ENCODE measurements around the gene ERCC1. TPM values are rescaled to one million over a fixed set of nuclear protein-coding genes. Genes with fewer than 3 reads are reported as not detected.

The ERCC1 gene
- 95.3 TPM for total RNA-seq

DNA sequence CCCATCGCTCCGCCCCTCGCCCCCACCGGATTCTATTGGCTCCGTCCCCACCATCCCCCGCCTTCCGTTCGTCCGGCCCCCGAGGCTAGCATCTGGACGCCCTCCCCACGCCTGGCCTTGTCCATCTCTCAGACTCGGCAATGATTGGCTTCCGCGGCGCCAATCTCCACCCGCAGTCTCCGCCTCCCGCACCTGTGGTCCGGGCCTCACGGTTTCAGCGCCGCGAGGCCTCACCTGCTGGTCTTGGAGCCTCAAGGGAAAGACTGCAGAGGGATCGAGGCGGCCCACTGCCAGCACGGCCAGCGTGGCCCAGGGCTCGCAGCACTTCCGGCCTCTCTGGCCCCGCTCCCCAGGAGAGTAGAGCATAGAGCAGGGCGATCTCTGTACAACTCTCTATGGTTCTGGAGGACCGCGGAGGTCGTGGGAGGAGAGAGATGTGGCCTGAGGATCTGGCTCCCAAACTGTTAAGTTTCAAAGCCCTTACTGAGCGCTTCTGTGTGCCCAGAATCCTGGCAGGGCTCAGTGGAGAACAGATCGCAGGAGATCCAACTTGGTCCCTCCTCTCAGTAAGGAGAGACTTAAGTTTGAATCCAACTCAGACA, at the start of gene ERCC1:
Gene ERCC1, minus strand, starts transcription at position 329 of the 602 bp plus-strand sequence. CDS start 543 bp downstream, outside the sequence.
- peak in 2 of 3 donors; percentile 77 to 88 for DNase-seq (ENCODE audit: low read depth in 2 of 3, low spot score in 2 of 3)

DNA sequence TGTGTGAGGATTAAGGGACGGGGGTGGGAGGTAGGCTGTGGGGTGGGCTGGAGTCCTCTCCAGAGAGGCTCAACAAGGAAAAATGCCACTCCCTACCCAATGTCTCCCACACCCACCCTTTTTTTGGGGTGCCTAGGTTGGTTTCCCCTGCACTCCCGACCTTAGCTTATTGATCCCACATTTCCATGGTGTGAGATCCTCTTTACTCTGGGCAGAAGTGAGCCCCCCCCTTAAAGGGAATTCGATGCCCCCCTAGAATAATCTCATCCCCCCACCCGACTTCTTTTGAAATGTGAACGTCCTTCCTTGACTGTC, 49.6 kb upstream of the ERCC1 start:
- no peak for DNase-seq (ENCODE audit: low read depth in 2 of 3, low spot score in 2 of 3)

- peak in 2 of 3 donors; percentile 33 to 50 for DNase-seq (ENCODE audit: low read depth in 2 of 3, low spot score in 2 of 3)
Measured at GRCh38 chr19:45472563-45473366, 49.0 kb upstream of the ERCC1 start.

DNA sequence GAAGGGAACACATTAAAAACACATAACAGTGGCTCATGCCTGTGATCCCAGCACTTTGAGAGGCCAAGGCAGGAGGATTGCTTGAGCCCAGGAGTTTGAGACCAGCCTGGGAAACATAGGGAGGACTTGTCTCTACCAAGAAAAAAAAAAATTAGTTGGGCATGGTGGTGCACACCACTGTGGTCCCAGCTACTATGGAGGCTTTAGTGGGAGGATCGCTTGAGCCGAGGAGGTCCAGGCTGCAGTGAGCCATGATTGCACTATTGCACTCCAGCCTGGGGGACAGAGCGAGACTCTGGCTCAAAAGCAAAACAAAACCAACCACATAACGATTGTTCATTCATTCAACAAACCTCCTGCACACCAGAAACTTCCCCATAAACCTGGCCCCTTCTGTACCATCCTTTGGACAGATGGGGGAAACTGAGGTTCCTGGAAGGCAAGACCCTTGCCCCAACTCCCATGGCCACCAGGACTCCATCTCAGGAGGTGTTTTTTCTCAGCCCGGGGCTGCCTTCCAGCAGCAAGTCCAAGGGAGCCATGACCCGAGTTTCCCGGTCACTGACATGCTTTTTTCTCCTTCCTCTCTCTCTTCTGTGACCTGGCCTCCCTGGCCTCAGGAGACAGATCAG, 48.3 kb upstream of the ERCC1 start:
- DNase-seq (ENCODE audit: low read depth in 2 of 3, low spot score in 2 of 3): peak in 1 of 3 donors; percentile 35

- DNase-seq (ENCODE audit: low read depth in 2 of 3, low spot score in 2 of 3): no peak
Measured at GRCh38 chr19:45471111-45471930, 47.6 kb upstream of the ERCC1 start.

DNA sequence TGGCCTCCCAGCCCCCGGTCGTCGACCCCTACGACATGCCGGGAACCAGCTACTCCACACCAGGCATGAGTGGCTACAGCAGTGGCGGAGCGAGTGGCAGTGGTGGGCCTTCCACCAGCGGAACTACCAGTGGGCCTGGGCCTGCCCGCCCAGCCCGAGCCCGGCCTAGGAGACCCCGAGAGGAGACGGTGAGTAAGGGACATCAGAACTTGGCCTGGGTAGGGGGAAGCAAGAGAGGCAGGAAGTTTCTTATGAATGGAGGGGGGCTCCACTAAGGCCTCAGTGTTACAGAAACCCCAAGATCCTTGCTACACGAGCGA, 47.0 kb upstream of the ERCC1 start:
- no peak for DNase-seq (ENCODE audit: low read depth in 2 of 3, low spot score in 2 of 3)

- peak in 1 of 3 donors; percentile 47 for DNase-seq (ENCODE audit: low read depth in 2 of 3, low spot score in 2 of 3)
Measured at GRCh38 chr19:45469945-45470761, 46.4 kb upstream of the ERCC1 start.

GRCh38 chr19:45469132-45469944, 45.6 kb upstream of the ERCC1 start:
- DNase-seq (ENCODE audit: low read depth in 2 of 3, low spot score in 2 of 3): peak in 2 of 3 donors; percentile 84 to 93

GRCh38 chr19:45468803-45469131, 45.0 kb upstream of the ERCC1 start:
- DNase-seq (ENCODE audit: low read depth in 2 of 3, low spot score in 2 of 3): no peak

- DNase-seq (ENCODE audit: low read depth in 2 of 3, low spot score in 2 of 3): no peak
Measured at GRCh38 chr19:45468159-45468651, 44.5 kb upstream of the ERCC1 start.

- peak; percentile 95 to 98 (median 98) for DNase-seq (ENCODE audit: low read depth in 2 of 3, low spot score in 2 of 3)
Measured at GRCh38 chr19:45467456-45468158, 43.9 kb upstream of the ERCC1 start, which contains the start of gene FOSB. TSS of gene FOSB (plus strand) at chr19:45467996. CDS start at chr19:45468587, 591 bp downstream.

GRCh38 chr19:45467115-45467455, 43.4 kb upstream of the ERCC1 start:
- no peak for DNase-seq (ENCODE audit: low read depth in 2 of 3, low spot score in 2 of 3)

GRCh38 chr19:45464852-45465441, 41.2 kb upstream of the ERCC1 start:
- DNase-seq (ENCODE audit: low read depth in 2 of 3, low spot score in 2 of 3): peak in 1 of 3 donors; percentile 21

DNA sequence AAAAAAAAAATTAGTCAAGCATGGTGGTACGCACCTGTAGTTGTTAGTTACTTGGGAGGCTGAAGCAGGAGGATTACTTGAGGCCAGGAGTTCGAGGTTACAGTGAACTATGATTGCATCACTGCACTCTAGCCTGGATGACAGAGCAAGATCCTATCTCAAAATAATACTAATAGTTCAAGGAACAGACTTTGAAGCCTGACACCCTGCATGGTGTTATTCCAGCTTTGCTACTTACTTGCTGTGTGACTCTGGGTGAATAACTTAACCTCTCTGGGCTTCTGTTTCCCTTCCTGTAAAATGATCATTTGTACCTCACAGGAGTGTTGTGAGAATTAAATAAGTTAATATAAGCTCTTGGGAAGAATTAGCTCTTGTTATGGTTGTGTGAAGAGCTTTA, 40.6 kb upstream of the ERCC1 start:
- DNase-seq (ENCODE audit: low read depth in 2 of 3, low spot score in 2 of 3): no peak

DNA sequence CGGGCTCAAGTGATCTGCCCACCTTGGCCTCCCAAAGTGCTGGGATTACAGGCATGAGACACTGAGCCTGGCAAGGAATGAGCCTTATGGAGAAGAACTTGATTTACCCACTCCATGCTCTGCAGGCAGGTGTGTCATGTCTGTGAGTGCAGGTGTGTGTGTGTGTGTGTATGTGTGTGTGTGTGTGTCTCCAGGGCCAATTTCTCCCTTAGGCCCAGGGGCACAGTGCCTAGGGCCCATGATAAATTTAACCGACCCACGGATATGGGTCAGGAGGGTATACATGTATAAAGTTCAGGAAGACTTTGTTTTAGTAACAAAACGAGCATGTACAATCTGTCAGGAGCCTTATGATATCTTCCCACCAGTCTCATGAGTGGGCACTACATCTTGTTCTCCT, 39.5 kb upstream of the ERCC1 start:
- no peak for DNase-seq (ENCODE audit: low read depth in 2 of 3, low spot score in 2 of 3)

DNA sequence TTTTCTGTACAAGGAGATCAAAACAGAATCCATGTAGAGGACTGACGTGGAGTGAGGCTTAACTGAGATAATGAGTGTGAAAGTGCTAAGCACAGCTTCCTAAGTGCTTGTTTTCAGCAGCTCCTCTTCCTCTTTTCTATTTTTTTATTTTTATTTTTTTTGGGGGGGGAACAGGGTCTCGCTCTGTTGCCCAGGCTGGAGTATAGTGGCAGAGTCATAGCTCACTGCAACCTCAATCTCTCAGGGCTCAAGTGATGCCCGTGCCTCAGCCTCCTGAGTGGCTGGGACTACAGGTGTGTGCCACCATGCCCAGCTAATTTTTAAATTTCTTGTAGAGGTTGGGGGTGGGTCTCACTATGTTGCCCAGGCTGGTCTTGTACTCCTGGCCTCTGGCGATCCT, 38.5 kb upstream of the ERCC1 start:
- no peak for DNase-seq (ENCODE audit: low read depth in 2 of 3, low spot score in 2 of 3)

GRCh38 chr19:45460807-45461347, 37.2 kb upstream of the ERCC1 start:
- DNase-seq (ENCODE audit: low read depth in 2 of 3, low spot score in 2 of 3): no peak

DNA sequence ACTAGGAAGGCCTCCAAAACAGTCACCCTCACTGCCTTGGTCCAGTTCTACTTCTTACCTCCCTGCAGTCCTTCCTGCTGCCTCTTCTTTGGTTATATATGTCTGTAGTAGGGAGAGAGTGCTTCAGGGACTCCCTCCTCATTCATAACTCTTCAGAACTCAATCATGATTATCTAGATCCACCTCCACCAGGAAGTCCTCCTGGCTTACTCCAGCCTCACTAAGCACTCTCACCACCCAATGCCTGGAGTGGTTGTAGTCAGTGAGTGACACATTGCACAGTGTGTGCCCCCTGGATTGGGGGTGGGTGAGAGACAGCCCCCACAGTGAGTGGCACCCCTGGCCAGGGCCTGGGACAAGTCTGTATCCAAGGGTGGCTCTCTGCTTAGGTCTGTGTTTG, 34.1 kb upstream of the ERCC1 start:
- no peak for DNase-seq (ENCODE audit: low read depth in 2 of 3, low spot score in 2 of 3)
